Mesothelial cell of epicardium (in vitro differentiated cells): ENCODE measurements around the gene HEBP2. TPM values are rescaled to one million over a fixed set of nuclear protein-coding genes. Genes with fewer than 3 reads are reported as not detected.
"Not testable (repeated sequence)": the region's sequence is repeated elsewhere in the genome, so short reads cannot be mapped to it uniquely, and the experiment has no call there.

Experiments
- DNase-seq, 2 experiments: peaks; one replicate each; pipeline ENCODE4 v3.0.0; 2021; ENCODE audit warnings: low spot score in 2 of 2; ENCODE audit not compliant: unreplicated experiment in 2 of 2
- H3K27ac Mint-ChIP-seq: 2 replicates; pipeline ENCODE4 v1.8.0; 2021; ENCODE audit warnings: mixed read lengths
- H3K27me3 Mint-ChIP-seq: 2 replicates; pipeline ENCODE4 v1.8.0; 2021; ENCODE audit warnings: low read depth, mixed read lengths
- H3K36me3 Mint-ChIP-seq: 2 replicates; pipeline ENCODE4 v1.8.0; 2021; ENCODE audit warnings: mixed read lengths
- H3K4me1 Mint-ChIP-seq: 2 replicates; pipeline ENCODE4 v1.8.0; 2021; ENCODE audit warnings: mixed read lengths
- H3K4me3 Mint-ChIP-seq: 2 replicates; pipeline ENCODE4 v1.8.0; 2021; ENCODE audit warnings: mild to moderate bottlenecking, moderate library complexity, mixed read lengths
- H3K9me3 Mint-ChIP-seq: 2 replicates; pipeline ENCODE4 v1.8.0; 2021; ENCODE audit warnings: mixed read lengths
- CTCF ChIP-seq: fragments of 200-600 bp; sonication (generic); IDR thresholded peaks from one replicate; pipeline ENCODE4 v1.5.0; 2021; ENCODE audit warnings: antibody characterized with exemption; ENCODE audit not compliant: unreplicated experiment
- total RNA-seq: library from RNA; stranded (reverse); gene quantifications from 3 replicates; pipeline ENCODE4 v1.2.1, GENCODE V29; 2021

Gene HEBP2
- 53.4 to 61.5 TPM (median 53.7 TPM) in 3 replicates for total RNA-seq

GRCh38 chr6:138403801-138404665 lies at the start of gene HEBP2:
Gene HEBP2 (plus strand): TSS chr6:138404223. CDS start chr6:138404496, 273 bp downstream.
- Mint-ChIP-seq H3K4me1 (peaks cover 19% of the 10 kb centered on the region), H3K27ac (peak within 1 kb of the TSS; percentile 93), H3K27me3 (no peaks in the 10 kb centered on the region), H3K36me3 (peaks cover 23% of the 10 kb centered on the region), H3K9me3 (no peaks in the 10 kb centered on the region), H3K4me3 (peak within 1 kb of the TSS; percentile 89)
- DNase-seq: peak; percentile 90 to 91
- TF ChIP-seq CTCF: peak; percentile 61

GRCh38 chr6:138357928-138358327 lies 46.1 kb upstream of the HEBP2 start:
- H3K9me3 Mint-ChIP-seq: peaks cover 11% of the 10 kb centered on the region
- no peak overlapping the region for H3K4me3 Mint-ChIP-seq
- no peak for TF ChIP-seq CTCF
- H3K27ac Mint-ChIP-seq: no peak overlapping the region
- H3K36me3 Mint-ChIP-seq: no peaks in the 10 kb centered on the region
- H3K27me3 Mint-ChIP-seq: no peaks in the 10 kb centered on the region
- peaks cover 8% of the 10 kb centered on the region for H3K4me1 Mint-ChIP-seq
- no peak for DNase-seq

- H3K27ac Mint-ChIP-seq, DNase-seq, H3K9me3 Mint-ChIP-seq, H3K36me3 Mint-ChIP-seq, H3K27me3 Mint-ChIP-seq, H3K4me3 Mint-ChIP-seq: not testable (repeated sequence)
- peaks cover 25% of the 10 kb centered on the region for H3K4me1 Mint-ChIP-seq
These were observed 35.3 kb upstream of the HEBP2 start for GRCh38 chr6:138368684-138369083.

GRCh38 chr6:138370631-138371451 lies 33.2 kb upstream of the HEBP2 start:
- Mint-ChIP-seq H3K27me3 (no peaks in the 10 kb centered on the region), H3K36me3 (peaks cover 5% of the 10 kb centered on the region), H3K9me3 (no peaks in the 10 kb centered on the region), H3K4me1 (peaks cover 25% of the 10 kb centered on the region), H3K27ac (peak overlapping the region; percentile 86), H3K4me3 (peak overlapping the region; percentile 5)
- DNase-seq: no peak
- TF ChIP-seq CTCF: no peak

GRCh38 chr6:138371452-138371711 lies 32.6 kb upstream of the HEBP2 start:
- H3K4me1 Mint-ChIP-seq: peaks cover 25% of the 10 kb centered on the region
- H3K27me3 Mint-ChIP-seq: no peaks in the 10 kb centered on the region
- no peak for DNase-seq
- H3K4me3 Mint-ChIP-seq: peak overlapping the region; percentile 5
- H3K27ac Mint-ChIP-seq: peak overlapping the region; percentile 86
- no peak for TF ChIP-seq CTCF
- H3K9me3 Mint-ChIP-seq: no peaks in the 10 kb centered on the region
- H3K36me3 Mint-ChIP-seq: peaks cover 5% of the 10 kb centered on the region

GRCh38 chr6:138371720-138372119 lies 32.3 kb upstream of the HEBP2 start:
- Mint-ChIP-seq H3K9me3 (no peaks in the 10 kb centered on the region), H3K27ac (peak overlapping the region; percentile 81), H3K36me3 (peaks cover 5% of the 10 kb centered on the region), H3K4me3 (no peak overlapping the region), H3K27me3 (no peaks in the 10 kb centered on the region), H3K4me1 (peaks cover 25% of the 10 kb centered on the region)
- no peak for DNase-seq
- TF ChIP-seq CTCF: no peak
